ENCODE results near the gene SMURF1. TPM values are rescaled to one million over a fixed set of nuclear protein-coding genes. Genes with fewer than 3 reads are reported as not detected.

The SMURF1 gene
- total and polyA plus RNA-seq, 2 of the 4 experiments (the other 2 are of a cell fraction): 13.4 to 20.3 TPM

GRCh38 chr7:99132595-99133321 lies 11.2 kb downstream of the SMURF1 start (continued):
- TF ChIP-seq CHD1 (IDR thresholded peaks at IDR 0.05; ENCODE audit: low read depth, low read length): no peak
- TF ChIP-seq BHLHE40 (IDR thresholded peaks at IDR 0.05; ENCODE audit: low read depth, low read length): peak; percentile 83

DNA sequence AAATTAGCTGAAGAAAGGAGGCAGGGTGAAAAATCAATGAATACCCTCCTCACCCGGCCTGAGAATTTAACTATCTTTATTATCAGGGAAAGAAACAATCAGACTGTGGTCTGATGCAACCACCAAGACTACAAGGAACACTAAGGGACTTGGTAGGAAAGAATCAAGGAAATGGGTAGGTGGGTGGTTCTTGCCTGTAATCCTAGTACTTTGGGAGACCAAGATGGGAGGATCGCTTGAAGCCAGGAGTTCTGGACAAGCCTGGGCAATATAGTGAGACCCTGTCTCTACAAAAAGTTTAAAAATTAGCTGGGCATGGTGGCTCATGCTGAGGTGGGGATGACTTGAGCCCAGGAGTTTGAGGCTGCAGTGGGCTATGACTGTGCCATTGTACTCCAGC lies 12.6 kb downstream of the SMURF1 start:
- 100% methylated on average over 1 of the region's 2 CpGs; no CpG with 5 or more reads in 1 of the 2 experiments for WGBS, 2 experiments (ENCODE audit: extremely low coverage in 2 of 2, insufficient read length in 1 of 2)
- H4K5ac ChIP-seq (ENCODE audit: low read depth, low read length): no peak overlapping the region
- ChIA-PET POLR2A (ENCODE audit: unreplicated experiment) (no interaction called here), CTCF (no interaction called here)
- H3K56ac ChIP-seq (ENCODE audit: extremely low read depth, insufficient read depth, low read length): no peak overlapping the region
- no peak overlapping the region for H3K4me3 ChIP-seq (ENCODE audit: insufficient read depth, low read depth, low read length)
- no peak overlapping the region for H3K4me2 ChIP-seq (ENCODE audit: low read depth, low read length)
- no peaks in the 10 kb centered on the region for H3K27me3 ChIP-seq (ENCODE audit: control insufficient read depth, insufficient read depth, low read length)
- H2BK5ac ChIP-seq (ENCODE audit: low read depth, low read length, poor library complexity, severe bottlenecking): no peak overlapping the region
- peaks cover 17% of the 10 kb centered on the region for H3K4me1 ChIP-seq (ENCODE audit: control insufficient read depth, insufficient read depth, low read length)
- BruUV-seq (replicated peaks): no TSS peak
- H3K9me3 ChIP-seq (ENCODE audit: control insufficient read depth, insufficient read depth, low read length): no peaks in the 10 kb centered on the region
- DNase-seq (no peak), ATAC-seq (ENCODE audit: low read depth) (no peak)
- H3K23ac ChIP-seq (ENCODE audit: low read depth, low read length): no peak overlapping the region
- no peak overlapping the region for H2AFZ ChIP-seq (replicated peaks; ENCODE audit: low read length, poor library complexity)
- peaks cover 11 to 66% of the 10 kb centered on the region in 2 experiments for H3K79me1 ChIP-seq (ENCODE audit: low read depth in 1 of 2, low read length in 2 of 2)
- intact Hi-C loops (cut with micrococcal nuclease): no loop called here
- peaks cover 25% of the 10 kb centered on the region for H3K9me1 ChIP-seq (ENCODE audit: insufficient read depth, low read length)
- no peak overlapping the region for H3K9ac ChIP-seq (ENCODE audit: low read depth, low read length)
- no peak overlapping the region for H2BK20ac ChIP-seq (ENCODE audit: low read depth, low read length)
- peaks cover 65% of the 10 kb centered on the region for H4K20me1 ChIP-seq (ENCODE audit: insufficient read depth, low read length)
- dilution Hi-C loops (cut with HindIII; ENCODE audit: low sequenced_read_pairs, unreplicated experiment): no loop called here
- H2BK120ac ChIP-seq (ENCODE audit: low read depth, low read length): no peak overlapping the region
- no peak overlapping the region for H2BK15ac ChIP-seq (ENCODE audit: low read depth, low read length)
- no peak overlapping the region for H2AK5ac ChIP-seq (ENCODE audit: low read depth, low read length)
- no peak overlapping the region for H3K4ac ChIP-seq (ENCODE audit: low read depth, low read length)
- no peak overlapping the region for H3K18ac ChIP-seq (ENCODE audit: low read depth, low read length)
- in situ Hi-C loops (cut with MboI; ENCODE audit: low sequenced_read_pairs): no loop called here
- H2AK9ac ChIP-seq (replicated peaks; ENCODE audit: low read depth, low read length, poor library complexity): no peak overlapping the region
- no peak overlapping the region for H4K8ac ChIP-seq (ENCODE audit: low read depth in 2 of 2, low read length in 2 of 2)
- no peak overlapping the region for H4K91ac ChIP-seq (ENCODE audit: insufficient read depth, low read depth, low read length)
- 0 out of 2 replicates have a peak overlapping the region, but pooled peaks have one; percentile 43 for H3K14ac ChIP-seq (replicated peaks; ENCODE audit: low read depth, low read length)
- no peaks in the 10 kb centered on the region for H3K36me3 ChIP-seq (ENCODE audit: control insufficient read depth, insufficient read depth, low read length)
- no peak overlapping the region for H3K27ac ChIP-seq (ENCODE audit: insufficient read depth, low read length)
- TF ChIP-seq RAD21 (IDR thresholded peaks at IDR 0.05; ENCODE audit: low read length): no peak
- no peak for TF ChIP-seq POLR2A (IDR thresholded peaks at IDR 0.05; ENCODE audit: low read depth, low read length)
- TF ChIP-seq MXI1 (IDR thresholded peaks at IDR 0.05; ENCODE audit: borderline replicate concordance, low read depth, low read length): no peak
- TF ChIP-seq, protein P1, sequence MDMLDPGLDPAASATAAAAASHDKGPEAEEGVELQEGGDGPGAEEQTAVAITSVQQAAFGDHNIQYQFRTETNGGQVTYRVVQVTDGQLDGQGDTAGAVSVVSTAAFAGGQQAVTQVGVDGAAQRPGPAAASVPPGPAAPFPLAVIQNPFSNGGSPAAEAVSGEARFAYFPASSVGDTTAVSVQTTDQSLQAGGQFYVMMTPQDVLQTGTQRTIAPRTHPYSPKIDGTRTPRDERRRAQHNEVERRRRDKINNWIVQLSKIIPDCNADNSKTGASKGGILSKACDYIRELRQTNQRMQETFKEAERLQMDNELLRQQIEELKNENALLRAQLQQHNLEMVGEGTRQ (IDR thresholded peaks at IDR 0.05; ENCODE audit: low read depth, low read length): no peak
- TF ChIP-seq SMC3 (IDR thresholded peaks at IDR 0.05; ENCODE audit: low read depth, low read length): no peak
- TF ChIP-seq RFX5 (IDR thresholded peaks at IDR 0.05; ENCODE audit: low read depth, low read length): no peak
- no peak for TF ChIP-seq CHD1 (IDR thresholded peaks at IDR 0.05; ENCODE audit: low read depth, low read length)
- no peak for TF ChIP-seq BHLHE40 (IDR thresholded peaks at IDR 0.05; ENCODE audit: low read depth, low read length)
- TF ChIP-seq, protein P2, sequence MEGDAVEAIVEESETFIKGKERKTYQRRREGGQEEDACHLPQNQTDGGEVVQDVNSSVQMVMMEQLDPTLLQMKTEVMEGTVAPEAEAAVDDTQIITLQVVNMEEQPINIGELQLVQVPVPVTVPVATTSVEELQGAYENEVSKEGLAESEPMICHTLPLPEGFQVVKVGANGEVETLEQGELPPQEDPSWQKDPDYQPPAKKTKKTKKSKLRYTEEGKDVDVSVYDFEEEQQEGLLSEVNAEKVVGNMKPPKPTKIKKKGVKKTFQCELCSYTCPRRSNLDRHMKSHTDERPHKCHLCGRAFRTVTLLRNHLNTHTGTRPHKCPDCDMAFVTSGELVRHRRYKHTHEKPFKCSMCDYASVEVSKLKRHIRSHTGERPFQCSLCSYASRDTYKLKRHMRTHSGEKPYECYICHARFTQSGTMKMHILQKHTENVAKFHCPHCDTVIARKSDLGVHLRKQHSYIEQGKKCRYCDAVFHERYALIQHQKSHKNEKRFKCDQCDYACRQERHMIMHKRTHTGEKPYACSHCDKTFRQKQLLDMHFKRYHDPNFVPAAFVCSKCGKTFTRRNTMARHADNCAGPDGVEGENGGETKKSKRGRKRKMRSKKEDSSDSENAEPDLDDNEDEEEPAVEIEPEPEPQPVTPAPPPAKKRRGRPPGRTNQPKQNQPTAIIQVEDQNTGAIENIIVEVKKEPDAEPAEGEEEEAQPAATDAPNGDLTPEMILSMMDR (conservative IDR thresholded peaks at IDR 0.05; ENCODE audit: low read depth, low read length): no peak
- no peak for TF ChIP-seq MAZ (IDR thresholded peaks at IDR 0.05; ENCODE audit: borderline replicate concordance, low read depth, low read length)
- TF ChIP-seq CEBPB (IDR thresholded peaks at IDR 0.05; ENCODE audit: low read depth, low read length): no peak
- TF ChIP-seq NFE2L2 (IDR thresholded peaks at IDR 0.05; ENCODE audit: low read depth, low read length): no peak
- TF ChIP-seq ELK1 (IDR thresholded peaks at IDR 0.05; ENCODE audit: borderline replicate concordance, low read depth, low read length): no peak
